ENCODE results near the gene TENT4A. TPM values are rescaled to one million over a fixed set of nuclear protein-coding genes. Genes with fewer than 3 reads are reported as not detected.

The TENT4A gene
- total and polyA plus RNA-seq, 8 donors = 17.1 to 38.2 (median 31.4) TPM

GRCh38 chr5:6732634-6733410 is 19.6 kb downstream of the TENT4A start:
- H3K9me3 ChIP-seq = no peaks in the 10 kb centered on the region
- intact Hi-C loops (cut with DNase I) = no loop called here
- H3K27ac ChIP-seq = peak overlapping the region; percentile 34 to 78
- peak overlapping the region in 1 of 2 donors; percentile 9 for H3K4me3 ChIP-seq
- DNase-seq (no peak), ATAC-seq (peak; percentile 50)
- H3K4me1 ChIP-seq = peaks cover 18 to 60% of the 10 kb centered on the region in 2 donors
- peaks cover 0 to 4% of the 10 kb centered on the region in 2 donors for H3K36me3 ChIP-seq
- H3K27me3 ChIP-seq = no peaks in the 10 kb centered on the region
- TF ChIP-seq CTCF (IDR thresholded peaks at IDR 0.05) = no peak

- H3K4me1 ChIP-seq = peaks cover 18 to 58% of the 10 kb centered on the region in 2 donors
- DNase-seq (no peak), ATAC-seq (no peak)
- peaks cover 0 to 12% of the 10 kb centered on the region in 2 donors for H3K36me3 ChIP-seq
- H3K9me3 ChIP-seq = no peaks in the 10 kb centered on the region
- peak overlapping the region in 1 of 2 donors; percentile 9 for H3K4me3 ChIP-seq
- intact Hi-C loops (cut with DNase I) = no loop called here
- no peak for TF ChIP-seq CTCF (IDR thresholded peaks at IDR 0.05)
- peak overlapping the region; percentile 34 to 78 for H3K27ac ChIP-seq
- no peaks in the 10 kb centered on the region for H3K27me3 ChIP-seq
Observed at GRCh38 chr5:6733411-6734242, 20.4 kb downstream of the TENT4A start.

- ATAC-seq = no peak
- peaks cover 18 to 52% of the 10 kb centered on the region in 2 donors for H3K4me1 ChIP-seq
- TF ChIP-seq CTCF (IDR thresholded peaks at IDR 0.05) = no peak
- H3K36me3 ChIP-seq = peaks cover 0 to 17% of the 10 kb centered on the region in 2 donors
- DNase-seq = no peak
- intact Hi-C loops (cut with DNase I) = no loop called here
- no peak overlapping the region for H3K4me3 ChIP-seq
- H3K27me3 ChIP-seq = no peaks in the 10 kb centered on the region
- H3K27ac ChIP-seq = no peak overlapping the region
- no peaks in the 10 kb centered on the region for H3K9me3 ChIP-seq
Observed at GRCh38 chr5:6734243-6734700, 21.0 kb downstream of the TENT4A start.

- no peak for TF ChIP-seq CTCF (IDR thresholded peaks at IDR 0.05)
- H3K27ac ChIP-seq = no peak overlapping the region
- H3K36me3 ChIP-seq = peaks cover 0 to 22% of the 10 kb centered on the region in 2 donors
- no peak overlapping the region for H3K4me3 ChIP-seq
- ATAC-seq (no peak), DNase-seq (no peak)
- H3K4me1 ChIP-seq = peaks cover 18 to 46% of the 10 kb centered on the region in 2 donors
- H3K9me3 ChIP-seq = no peaks in the 10 kb centered on the region
- no peaks in the 10 kb centered on the region for H3K27me3 ChIP-seq
- intact Hi-C loops (cut with DNase I) = no loop called here
Observed at GRCh38 chr5:6734781-6735180, 21.5 kb downstream of the TENT4A start.

GRCh38 chr5:6736106-6736505 is 22.9 kb downstream of the TENT4A start:
- DNase-seq (peak in 1 of 4 donors; percentile 53), ATAC-seq (peak; percentile 93)
- Histone ChIP-seq H3K36me3 (peaks cover 0 to 35% of the 10 kb centered on the region in 2 donors), H3K4me1 (peaks cover 18 to 36% of the 10 kb centered on the region in 2 donors), H3K9me3 (no peaks in the 10 kb centered on the region), H3K27ac (no peak overlapping the region), H3K27me3 (no peaks in the 10 kb centered on the region), H3K4me3 (no peak overlapping the region)
- intact Hi-C loops (cut with DNase I) = no loop called here
- no peak for TF ChIP-seq CTCF (IDR thresholded peaks at IDR 0.05)

Measured in left lung (tissue), 10 donors.